HG03439 (cell line): ENCODE results near the gene GMDS.

Source experiments
- ATAC-seq: cut with Tn5 transposase; IDR thresholded peaks from one replicate; pipeline ENCODE4 v1.9.1; 2021; ENCODE audit warnings: mild to moderate bottlenecking, moderate library complexity; ENCODE audit not compliant: unreplicated experiment

The GMDS gene

GRCh38 chr6:2108700-2109306 is 136.6 kb downstream of the GMDS start:
- ATAC-seq = no peak

- ATAC-seq = no peak
These were observed 140.9 kb downstream of the GMDS start for GRCh38 chr6:2104524-2104880.

GRCh38 chr6:2103765-2104523 is 141.5 kb downstream of the GMDS start:
- ATAC-seq = no peak

- no peak for ATAC-seq
These were observed 142.4 kb downstream of the GMDS start for GRCh38 chr6:2102966-2103365.

GRCh38 chr6:2102316-2102883 is 143.0 kb downstream of the GMDS start:
- no peak for ATAC-seq

- ATAC-seq = no peak
These were observed 144.2 kb downstream of the GMDS start for GRCh38 chr6:2101213-2101612.

GRCh38 chr6:2099870-2100269 is 145.5 kb downstream of the GMDS start:
- ATAC-seq = no peak

GRCh38 chr6:2097464-2097863 is 147.9 kb downstream of the GMDS start:
- no peak for ATAC-seq

- ATAC-seq = no peak
These were observed 150.8 kb downstream of the GMDS start for GRCh38 chr6:2094642-2095041.

- ATAC-seq = no peak
These were observed 159.0 kb downstream of the GMDS start for GRCh38 chr6:2086326-2086965.

GRCh38 chr6:2085657-2086056 is 159.7 kb downstream of the GMDS start:
- ATAC-seq = no peak

GRCh38 chr6:2081155-2082138 is 164.0 kb downstream of the GMDS start:
- peak; percentile 83 for ATAC-seq

- ATAC-seq = no peak
These were observed 166.5 kb downstream of the GMDS start for GRCh38 chr6:2078888-2079287.

GRCh38 chr6:2077826-2078225 is 167.6 kb downstream of the GMDS start:
- no peak for ATAC-seq

GRCh38 chr6:2073476-2073875 is 171.9 kb downstream of the GMDS start:
- ATAC-seq = no peak

- ATAC-seq = no peak
These were observed 173.0 kb downstream of the GMDS start for GRCh38 chr6:2072453-2072852.

- ATAC-seq = no peak
These were observed 181.9 kb downstream of the GMDS start for GRCh38 chr6:2063547-2063946.

GRCh38 chr6:2061880-2062279 is 183.5 kb downstream of the GMDS start:
- ATAC-seq = no peak

GRCh38 chr6:2055911-2056310 is 189.5 kb downstream of the GMDS start:
- no peak for ATAC-seq

GRCh38 chr6:2055143-2055542 is 190.3 kb downstream of the GMDS start:
- no peak for ATAC-seq
